Panc1 (cell line): ENCODE results near the gene SERPINB1.

ENCODE experiments used
- POLR2AphosphoS5 ChIP-seq: IDR thresholded peaks from 2 replicates; pipeline ENCODE4 v1.6.1; 2012; ENCODE audit warnings: mild to moderate bottlenecking, low read depth, low read length, moderate library complexity
- SIN3A ChIP-seq: IDR thresholded peaks from 2 replicates; pipeline ENCODE4 v1.6.1; 2012; ENCODE audit warnings: low read depth, mild to moderate bottlenecking, low read length, moderate library complexity, borderline replicate concordance; ENCODE audit not compliant: insufficient read depth
- TF ChIP-seq, protein P1 (sequence below): fragments of 450-650 bp; IDR thresholded peaks from 2 replicates; pipeline ENCODE4 v1.5.1; 2017; ENCODE audit warnings: mild to moderate bottlenecking
- TF ChIP-seq, protein P2 (sequence below), 2 experiments: IDR thresholded peaks; 2 replicates each; pipeline ENCODE4 v1.6.1; 2011 to 2012; ENCODE audit warnings: low read depth in 2 of 2, control low read depth in 1 of 2, low read length in 1 of 2, mild to moderate bottlenecking in 1 of 2, moderate library complexity in 1 of 2; ENCODE audit not compliant: insufficient read depth in 1 of 2

DNA sequence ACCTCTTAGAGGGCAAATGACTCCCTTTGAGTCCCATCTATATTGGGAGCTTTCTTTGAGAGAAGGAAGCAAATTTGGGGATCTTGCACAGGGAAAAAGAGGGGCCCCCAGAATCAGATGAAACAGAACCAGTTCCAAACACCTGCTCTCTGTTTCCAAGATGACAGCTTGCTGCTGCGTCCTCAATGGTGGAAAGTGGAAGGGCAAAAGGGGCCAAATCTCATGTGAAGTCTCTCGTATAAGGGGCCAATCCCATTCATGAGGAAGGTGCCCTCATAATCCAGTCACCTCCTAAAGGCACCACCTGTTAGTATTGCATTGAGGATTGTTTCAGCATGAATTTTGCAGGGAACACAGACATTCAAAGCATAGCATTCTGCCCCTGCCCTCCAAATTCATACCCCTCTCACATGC lies 483 bp upstream of the SERPINB1 start:
- TF ChIP-seq, protein P1, sequence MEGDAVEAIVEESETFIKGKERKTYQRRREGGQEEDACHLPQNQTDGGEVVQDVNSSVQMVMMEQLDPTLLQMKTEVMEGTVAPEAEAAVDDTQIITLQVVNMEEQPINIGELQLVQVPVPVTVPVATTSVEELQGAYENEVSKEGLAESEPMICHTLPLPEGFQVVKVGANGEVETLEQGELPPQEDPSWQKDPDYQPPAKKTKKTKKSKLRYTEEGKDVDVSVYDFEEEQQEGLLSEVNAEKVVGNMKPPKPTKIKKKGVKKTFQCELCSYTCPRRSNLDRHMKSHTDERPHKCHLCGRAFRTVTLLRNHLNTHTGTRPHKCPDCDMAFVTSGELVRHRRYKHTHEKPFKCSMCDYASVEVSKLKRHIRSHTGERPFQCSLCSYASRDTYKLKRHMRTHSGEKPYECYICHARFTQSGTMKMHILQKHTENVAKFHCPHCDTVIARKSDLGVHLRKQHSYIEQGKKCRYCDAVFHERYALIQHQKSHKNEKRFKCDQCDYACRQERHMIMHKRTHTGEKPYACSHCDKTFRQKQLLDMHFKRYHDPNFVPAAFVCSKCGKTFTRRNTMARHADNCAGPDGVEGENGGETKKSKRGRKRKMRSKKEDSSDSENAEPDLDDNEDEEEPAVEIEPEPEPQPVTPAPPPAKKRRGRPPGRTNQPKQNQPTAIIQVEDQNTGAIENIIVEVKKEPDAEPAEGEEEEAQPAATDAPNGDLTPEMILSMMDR: no peak
- TF ChIP-seq POLR2AphosphoS5 (no peak), SIN3A (no peak)
- TF ChIP-seq, protein P2, sequence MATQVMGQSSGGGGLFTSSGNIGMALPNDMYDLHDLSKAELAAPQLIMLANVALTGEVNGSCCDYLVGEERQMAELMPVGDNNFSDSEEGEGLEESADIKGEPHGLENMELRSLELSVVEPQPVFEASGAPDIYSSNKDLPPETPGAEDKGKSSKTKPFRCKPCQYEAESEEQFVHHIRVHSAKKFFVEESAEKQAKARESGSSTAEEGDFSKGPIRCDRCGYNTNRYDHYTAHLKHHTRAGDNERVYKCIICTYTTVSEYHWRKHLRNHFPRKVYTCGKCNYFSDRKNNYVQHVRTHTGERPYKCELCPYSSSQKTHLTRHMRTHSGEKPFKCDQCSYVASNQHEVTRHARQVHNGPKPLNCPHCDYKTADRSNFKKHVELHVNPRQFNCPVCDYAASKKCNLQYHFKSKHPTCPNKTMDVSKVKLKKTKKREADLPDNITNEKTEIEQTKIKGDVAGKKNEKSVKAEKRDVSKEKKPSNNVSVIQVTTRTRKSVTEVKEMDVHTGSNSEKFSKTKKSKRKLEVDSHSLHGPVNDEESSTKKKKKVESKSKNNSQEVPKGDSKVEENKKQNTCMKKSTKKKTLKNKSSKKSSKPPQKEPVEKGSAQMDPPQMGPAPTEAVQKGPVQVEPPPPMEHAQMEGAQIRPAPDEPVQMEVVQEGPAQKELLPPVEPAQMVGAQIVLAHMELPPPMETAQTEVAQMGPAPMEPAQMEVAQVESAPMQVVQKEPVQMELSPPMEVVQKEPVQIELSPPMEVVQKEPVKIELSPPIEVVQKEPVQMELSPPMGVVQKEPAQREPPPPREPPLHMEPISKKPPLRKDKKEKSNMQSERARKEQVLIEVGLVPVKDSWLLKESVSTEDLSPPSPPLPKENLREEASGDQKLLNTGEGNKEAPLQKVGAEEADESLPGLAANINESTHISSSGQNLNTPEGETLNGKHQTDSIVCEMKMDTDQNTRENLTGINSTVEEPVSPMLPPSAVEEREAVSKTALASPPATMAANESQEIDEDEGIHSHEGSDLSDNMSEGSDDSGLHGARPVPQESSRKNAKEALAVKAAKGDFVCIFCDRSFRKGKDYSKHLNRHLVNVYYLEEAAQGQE (IDR thresholded peaks at IDR 0.05; ENCODE audit: insufficient read depth in 1 of 2, low read depth in 2 of 2, low read length in 1 of 2): no peak
